ENCODE measurements around the gene LRRC26.

Gene LRRC26

GRCh38 chr9:137166380-137167229 lies 3.2 kb downstream of the LRRC26 start:
- DNase-seq: no peak

GRCh38 chr9:137165250-137165836 lies 4.5 kb downstream of the LRRC26 start:
- DNase-seq: no peak

- no peak for DNase-seq
Measured at GRCh38 chr9:137164370-137165249, 5.2 kb downstream of the LRRC26 start.

GRCh38 chr9:137163805-137164204 lies 6.0 kb downstream of the LRRC26 start:
- no peak for DNase-seq

- DNase-seq: no peak
Measured at GRCh38 chr9:137163365-137163715, 6.5 kb downstream of the LRRC26 start.

GRCh38 chr9:137162505-137163364 lies 7.1 kb downstream of the LRRC26 start:
- no peak for DNase-seq

- DNase-seq: no peak
Measured at GRCh38 chr9:137161558-137162486, 8.0 kb downstream of the LRRC26 start.

- DNase-seq: no peak
Measured at GRCh38 chr9:137160716-137161557, 8.9 kb downstream of the LRRC26 start.

GRCh38 chr9:137160054-137160425 lies 9.8 kb downstream of the LRRC26 start:
- no peak for DNase-seq

- no peak for DNase-seq
Measured at GRCh38 chr9:137159105-137160053, 10.5 kb downstream of the LRRC26 start.

GRCh38 chr9:137158625-137159024 lies 11.2 kb downstream of the LRRC26 start:
- no peak for DNase-seq

- no peak for DNase-seq
Measured at GRCh38 chr9:137157618-137158415, 12.0 kb downstream of the LRRC26 start.

- DNase-seq: peak; percentile 69
Measured at GRCh38 chr9:137156567-137157375, 13.1 kb downstream of the LRRC26 start.

- no peak for DNase-seq
Measured at GRCh38 chr9:137152844-137153405, 16.9 kb downstream of the LRRC26 start.

- peak; percentile 87 for DNase-seq
Measured at GRCh38 chr9:137150617-137151457, 19.0 kb downstream of the LRRC26 start.

GRCh38 chr9:137149942-137150616 lies 19.8 kb downstream of the LRRC26 start:
- no peak for DNase-seq
